Measurements from ENCODE around the gene ARMC2.
"Not testable (repeated sequence)": the region's sequence is repeated elsewhere in the genome, so short reads cannot be mapped to it uniquely, and the experiment has no call there.

ARMC2 gene

GRCh38 chr6:108873251-108873650 lies 25.0 kb downstream of the ARMC2 start:
- DNase-seq, result no peak

- no peak for DNase-seq
Observed at GRCh38 chr6:108873971-108874370, 25.7 kb downstream of the ARMC2 start.

DNA sequence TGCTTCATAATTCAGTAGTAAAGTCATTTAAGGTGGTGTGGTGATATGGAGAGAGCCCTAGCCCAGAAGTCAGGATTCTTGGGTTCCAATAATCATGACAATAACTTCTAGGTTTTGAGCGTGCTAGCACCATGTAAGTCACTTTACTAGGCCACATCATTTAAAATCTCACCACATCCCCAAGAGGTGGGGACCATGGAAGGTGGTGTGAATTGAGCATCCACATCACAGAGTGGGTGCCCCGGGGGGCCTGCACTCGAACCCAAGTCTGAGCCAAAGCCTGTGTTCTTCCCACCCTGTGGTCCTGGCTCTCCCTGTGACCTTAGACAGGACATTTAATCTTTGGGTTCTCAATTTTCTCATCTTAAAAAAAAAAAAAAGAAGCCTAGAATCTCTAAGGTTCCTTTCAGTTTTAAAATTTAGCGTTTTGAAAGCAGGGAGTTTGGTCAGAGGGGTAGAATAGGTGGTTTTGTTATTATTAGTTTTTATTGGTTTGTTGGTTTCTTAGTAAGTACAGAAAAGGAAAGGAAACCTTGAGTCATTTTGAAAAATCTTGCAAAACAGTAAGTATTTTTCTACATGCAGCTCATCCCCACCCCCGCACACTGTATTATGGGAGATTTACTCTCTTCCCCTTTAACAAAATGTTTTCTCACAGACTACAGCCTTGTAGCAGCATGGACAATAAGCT lies 26.4 kb downstream of the ARMC2 start:
- DNase-seq, result peak; percentile 34 to 58

GRCh38 chr6:108875161-108875555 lies 26.9 kb downstream of the ARMC2 start:
- DNase-seq, result no peak

GRCh38 chr6:108877046-108877751 lies 29.0 kb downstream of the ARMC2 start:
- no peak for DNase-seq

GRCh38 chr6:108878942-108879341 lies 30.7 kb downstream of the ARMC2 start:
- no peak for DNase-seq

GRCh38 chr6:108883172-108883571 lies 35.0 kb downstream of the ARMC2 start:
- no peak for DNase-seq

- DNase-seq, result no peak
Observed at GRCh38 chr6:108884211-108885059, 36.2 kb downstream of the ARMC2 start.

DNA sequence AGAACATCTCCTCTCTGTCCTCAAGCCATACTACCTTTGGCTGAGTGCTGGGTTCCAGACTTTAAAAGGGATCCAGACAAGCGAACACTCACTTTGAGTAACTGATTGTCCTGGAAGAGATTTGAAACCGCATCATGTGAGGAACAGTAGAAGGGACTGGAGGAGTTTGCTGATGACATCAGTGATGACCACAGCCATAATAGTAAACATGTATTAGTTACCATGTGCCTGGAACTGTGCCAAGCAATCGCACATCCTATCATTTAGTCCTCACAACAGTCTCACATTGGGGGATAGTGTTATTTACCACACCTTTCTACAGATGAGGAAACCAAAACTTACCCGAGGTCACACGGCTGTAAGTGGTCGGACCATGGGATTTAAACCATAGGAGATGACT lies 39.8 kb downstream of the ARMC2 start:
- no peak for DNase-seq

DNA sequence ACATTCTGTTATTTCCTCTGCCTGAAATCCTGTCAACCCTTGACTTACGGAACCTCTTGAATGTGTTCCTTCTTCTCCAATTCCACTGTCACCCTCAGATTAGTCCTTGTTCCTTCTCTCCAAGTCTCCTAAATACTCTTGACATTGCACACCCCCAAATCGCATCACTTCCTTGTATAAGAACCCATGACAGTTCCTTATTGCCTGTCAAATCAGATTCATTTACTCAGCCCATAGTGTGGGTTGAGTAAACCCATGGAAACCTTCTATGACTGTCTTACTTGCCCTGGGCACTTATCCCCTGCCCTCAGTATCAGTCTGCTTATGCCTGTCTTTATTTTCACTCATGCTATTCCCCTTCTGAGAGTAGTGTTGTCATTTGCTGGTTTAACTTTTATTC lies 40.5 kb downstream of the ARMC2 start:
- no peak for DNase-seq

- DNase-seq, result not testable (repeated sequence)
Observed at GRCh38 chr6:108890898-108891297, 42.7 kb downstream of the ARMC2 start.

DNA sequence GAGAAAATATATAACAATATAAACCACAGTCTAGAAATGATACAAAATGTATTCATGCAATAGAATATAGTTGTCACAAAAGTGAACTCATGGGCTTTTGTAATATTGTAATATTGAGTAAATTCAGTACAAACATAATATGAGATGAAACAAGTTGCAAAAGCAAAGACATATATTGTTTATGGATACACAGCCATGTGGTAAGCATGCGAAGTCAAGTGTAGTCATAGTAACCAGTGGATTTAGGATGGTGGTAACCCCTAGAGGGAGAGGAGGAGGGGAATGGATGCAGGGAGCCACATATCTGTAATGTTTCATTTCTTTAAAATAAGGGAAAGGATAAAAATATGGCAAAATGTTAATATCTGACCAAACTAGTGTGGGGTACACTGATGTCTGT lies 47.3 kb downstream of the ARMC2 start:
- peak in 1 of 2 donors; percentile 31 for DNase-seq

GRCh38 chr6:108896111-108896661 lies 48.0 kb downstream of the ARMC2 start:
- peak in 1 of 2 donors; percentile 78 for DNase-seq

GRCh38 chr6:108897371-108897770 lies 49.1 kb downstream of the ARMC2 start:
- no peak for DNase-seq

DNA sequence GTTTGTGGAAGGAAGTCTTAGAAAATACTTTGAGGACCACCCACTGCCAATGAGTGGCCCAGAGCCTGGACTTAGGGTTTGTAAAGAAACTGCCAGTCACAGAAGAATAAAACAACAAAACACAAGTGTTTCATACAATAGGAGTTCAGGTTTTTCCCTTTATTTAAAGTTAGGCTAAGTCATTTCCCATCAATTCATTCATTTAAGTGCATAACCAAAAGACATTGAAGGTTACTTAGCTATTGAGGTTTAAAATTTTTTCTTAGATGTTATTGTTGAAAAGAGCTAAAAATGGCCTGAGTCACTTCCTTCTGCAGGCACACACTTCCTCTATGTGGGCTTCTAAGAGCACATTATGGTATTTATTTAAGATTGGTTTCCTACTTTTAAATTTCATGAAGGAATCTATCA lies 54.2 kb downstream of the ARMC2 start:
- DNase-seq, result peak in 1 of 2 donors; percentile 35

- no peak for DNase-seq
Observed at GRCh38 chr6:108903796-108904195, 55.6 kb downstream of the ARMC2 start.

DNA sequence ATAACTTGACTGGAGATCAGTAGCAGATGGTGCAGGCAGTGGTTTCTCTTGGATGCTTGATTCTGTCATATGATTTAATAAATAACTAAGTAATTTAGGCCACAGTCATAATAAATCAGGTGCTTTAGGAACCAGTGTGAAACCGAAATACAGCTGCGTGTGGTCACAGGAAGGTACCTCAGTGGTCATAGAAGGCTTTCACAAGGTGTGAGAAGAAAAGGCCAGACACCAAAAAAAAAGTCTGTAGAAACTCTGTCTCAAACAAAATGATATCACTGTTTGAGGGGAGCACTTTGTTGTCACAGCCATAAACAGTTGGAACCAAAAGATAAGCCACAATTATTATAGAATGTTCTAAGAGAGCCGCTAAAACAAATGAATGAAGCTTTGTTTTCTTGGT lies 56.5 kb downstream of the ARMC2 start:
- peak in 1 of 2 donors; percentile 21 for DNase-seq

- peak; percentile 40 to 53 for DNase-seq
Observed at GRCh38 chr6:108914235-108915022, 66.2 kb downstream of the ARMC2 start.

DNA sequence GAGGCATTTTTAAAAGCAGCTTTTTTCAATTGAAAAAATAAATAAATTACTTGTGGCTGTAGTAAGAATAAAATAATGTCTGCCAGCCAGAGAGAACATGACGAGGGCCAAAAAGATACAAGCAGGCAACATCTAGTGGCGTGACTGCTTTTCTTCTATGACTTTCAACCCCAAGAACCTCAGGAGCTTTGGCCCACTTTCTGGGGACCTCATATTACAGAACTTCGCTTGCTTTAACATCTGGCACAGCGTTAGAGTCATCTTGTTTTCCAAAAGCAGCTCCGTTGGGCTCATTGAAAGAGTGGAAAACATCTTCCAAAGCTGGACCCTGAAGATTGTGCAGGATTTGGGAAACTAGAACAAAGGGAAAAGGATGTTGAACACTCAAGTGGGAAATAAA lies 67.0 kb downstream of the ARMC2 start:
- DNase-seq, result no peak

DNA sequence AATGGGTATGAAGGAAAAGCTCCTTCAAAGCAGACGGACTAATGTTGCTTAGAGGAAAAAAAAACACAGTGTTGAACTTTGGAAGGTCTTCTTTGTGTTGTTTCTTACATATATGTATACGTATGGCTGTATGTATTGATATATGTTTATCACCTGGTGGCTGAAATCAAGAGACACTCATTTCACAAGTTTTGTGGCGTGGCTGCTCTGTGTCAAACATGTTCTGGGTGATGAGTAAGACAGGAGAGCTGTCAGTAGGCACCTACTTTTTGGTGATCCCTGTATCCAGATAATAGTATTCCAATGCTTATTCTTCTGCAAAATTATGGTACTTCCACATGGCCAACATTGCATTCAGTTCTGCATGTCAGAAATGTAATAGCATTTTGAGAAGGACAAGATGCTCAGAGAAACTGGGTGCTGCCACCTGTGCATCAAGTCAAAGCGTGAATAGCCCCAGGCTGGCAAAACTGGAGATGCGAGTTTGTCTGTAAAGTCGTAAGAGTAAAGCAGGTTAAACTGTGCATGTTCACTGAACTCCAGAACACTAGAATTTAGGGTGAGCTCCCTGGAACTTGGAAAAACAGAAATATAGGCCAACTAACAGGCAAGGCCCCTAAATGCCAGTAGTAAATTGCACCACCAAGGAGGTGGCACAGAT lies 67.9 kb downstream of the ARMC2 start:
- no peak for DNase-seq

GRCh38 chr6:108920751-108921150 lies 72.5 kb downstream of the ARMC2 start:
- DNase-seq, result no peak
